Neuronal stem cell (in vitro differentiated cells): ENCODE measurements around the gene PNPLA7.

Experiments
- DNase-seq: peaks from one replicate; pipeline ENCODE4 v3.0.0-alpha.2; 2013; ENCODE audit warnings: low spot score
- H2AFZ ChIP-seq: one replicate; pipeline ENCODE4 v1.6.1; 2013; ENCODE audit warnings: mild to moderate bottlenecking, low read length, inconsistent platforms
- H2AK5ac ChIP-seq: 2 replicates; pipeline ENCODE4 v1.6.1; 2013; ENCODE audit warnings: low read depth, mild to moderate bottlenecking, inconsistent platforms, low read length, moderate library complexity, mixed read lengths
- H2BK120ac ChIP-seq: 2 replicates; pipeline ENCODE4 v1.6.1; 2013; ENCODE audit warnings: low read depth, mild to moderate bottlenecking, inconsistent platforms, low read length, moderate library complexity, mixed read lengths
- H2BK12ac ChIP-seq: one replicate; pipeline ENCODE4 v1.6.1; 2013; ENCODE audit warnings: low read length, inconsistent platforms
- H2BK15ac ChIP-seq: 2 replicates; pipeline ENCODE4 v1.6.1; 2013; ENCODE audit warnings: mild to moderate bottlenecking, low read length, inconsistent platforms, mixed read lengths
- H2BK5ac ChIP-seq: one replicate; pipeline ENCODE4 v1.6.1; 2013; ENCODE audit warnings: inconsistent platforms, mild to moderate bottlenecking, low read length, moderate library complexity
- H3K14ac ChIP-seq: one replicate; pipeline ENCODE4 v1.6.1; 2013; ENCODE audit warnings: low read length, inconsistent platforms
- H3K18ac ChIP-seq: 2 replicates; pipeline ENCODE4 v1.6.1; 2013; ENCODE audit warnings: low read length, inconsistent platforms
- H3K23ac ChIP-seq: 2 replicates; pipeline ENCODE4 v1.6.1; 2013; ENCODE audit warnings: low read depth, mild to moderate bottlenecking, mixed read lengths, low read length, inconsistent platforms; ENCODE audit not compliant: poor library complexity
- H3K27ac ChIP-seq: replicated peaks from 3 replicates; pipeline ENCODE4 v1.5.1; 2013; ENCODE audit warnings: low read length, inconsistent platforms
- H3K27me3 ChIP-seq, 3 experiments: 2 replicates each; pipeline ENCODE4 v1.6.1; 2013; ENCODE audit warnings: low read length in 3 of 3, mild to moderate bottlenecking in 2 of 3, inconsistent platforms in 1 of 3, low read depth in 1 of 3, mixed read lengths in 1 of 3, moderate library complexity in 1 of 3; ENCODE audit not compliant: control insufficient read depth in 3 of 3, insufficient read depth in 3 of 3
- H3K36me3 ChIP-seq, 2 donors: replicated peaks in 1 of 2; 2 replicates each; pipeline ENCODE4 v1.6.1; 2013; ENCODE audit warnings: low read length in 2 of 2; ENCODE audit not compliant: control insufficient read depth in 2 of 2, insufficient read depth in 2 of 2
- H3K4ac ChIP-seq: 2 replicates; pipeline ENCODE4 v1.6.1; 2013; ENCODE audit warnings: inconsistent platforms, mild to moderate bottlenecking, low read length, moderate library complexity
- H3K4me1 ChIP-seq, 2 donors: 1 replicate in 1 of 2; 2 replicates in 1 of 2; pipeline ENCODE4 v1.6.1; 2013; ENCODE audit warnings: low read length in 2 of 2, low read depth in 1 of 2; ENCODE audit not compliant: control insufficient read depth in 2 of 2, insufficient read depth in 1 of 2
- H3K4me2 ChIP-seq: one replicate; pipeline ENCODE4 v1.6.1; 2013; ENCODE audit warnings: mild to moderate bottlenecking, low read length, inconsistent platforms; ENCODE audit not compliant: insufficient read depth, poor library complexity, severe bottlenecking
- H3K4me3 ChIP-seq, 2 donors: 2 replicates each; pipeline ENCODE4 v1.5.1; 2013; ENCODE audit warnings: low read length in 2 of 2, mild to moderate bottlenecking in 2 of 2, inconsistent platforms in 1 of 2, moderate library complexity in 1 of 2
- H3K79me1 ChIP-seq: one replicate; pipeline ENCODE4 v1.6.1; 2013; ENCODE audit warnings: low read depth, mild to moderate bottlenecking, inconsistent platforms, low read length, moderate library complexity
- H3K9ac ChIP-seq: one replicate; pipeline ENCODE4 v1.6.1; 2013; ENCODE audit warnings: mild to moderate bottlenecking, low read depth, low read length, inconsistent platforms; ENCODE audit not compliant: poor library complexity
- H3K9me3 ChIP-seq, 2 donors: replicated peaks in 1 of 2; 2 replicates each; pipeline versions ENCODE3 to v1.6.1; 2013; ENCODE audit warnings: low read length in 2 of 2, mild to moderate bottlenecking in 2 of 2, inconsistent platforms in 1 of 2, low read depth in 1 of 2, mixed read lengths in 1 of 2, moderate library complexity in 1 of 2; ENCODE audit not compliant: control insufficient read depth in 2 of 2, insufficient read depth in 1 of 2
- H4K8ac ChIP-seq: one replicate; pipeline ENCODE4 v1.6.1; 2013; ENCODE audit warnings: low read depth, mild to moderate bottlenecking, inconsistent platforms, low read length, moderate library complexity
- H4K91ac ChIP-seq: one replicate; pipeline ENCODE4 v1.6.1; 2013; ENCODE audit warnings: low read length, low read depth, mild to moderate bottlenecking, inconsistent platforms; ENCODE audit not compliant: poor library complexity
- WGBS, 2 donors: extraction: QIAGEN DNeasy Blood & Tissue Kit; methylation state at CpG; one replicate each; pipeline ENCODE4 v1.1.7; 2013; ENCODE audit warnings: missing lambda C conversion rate in 2 of 2, mixed read lengths in 1 of 2; ENCODE audit not compliant: insufficient read length in 2 of 2, insufficient replicate concordance in 1 of 2; ENCODE audit errors: extremely low coverage in 2 of 2; 5-methylcytosine and 5-hydroxymethylcytosine counted together

The PNPLA7 gene

GRCh38 chr9:137583347-137583746, 33.1 kb upstream of the PNPLA7 start:
- Histone ChIP-seq H3K4me1 (no peaks in the 10 kb centered on the region), H3K4me3 (no peak overlapping the region), H2AK5ac (no peak overlapping the region), H3K23ac (no peak overlapping the region), H3K18ac (no peak overlapping the region), H3K4ac (no peak overlapping the region), H3K27ac (no peak overlapping the region), H3K79me1 (peaks cover 13% of the 10 kb centered on the region), H4K8ac (no peak overlapping the region), H4K91ac (no peak overlapping the region), H2AFZ (no peak overlapping the region), H2BK5ac (no peak overlapping the region), H2BK12ac (no peak overlapping the region), H2BK120ac (no peak overlapping the region), H3K9me3 (no peaks in the 10 kb centered on the region), H3K9ac (no peak overlapping the region), H3K14ac (no peak overlapping the region), H2BK15ac (no peak overlapping the region), H3K27me3 (no peaks in the 10 kb centered on the region), H3K36me3 (peaks cover 58 to 80% of the 10 kb centered on the region in 2 donors), H3K4me2 (no peak overlapping the region)
- no CpG with 5 or more reads among the region's 14 CpGs for WGBS, 2 donors
- DNase-seq, result no peak

GRCh38 chr9:137582286-137582860, 32.2 kb upstream of the PNPLA7 start:
- Histone ChIP-seq H2BK120ac (no peak overlapping the region), H4K91ac (no peak overlapping the region), H4K8ac (no peak overlapping the region), H3K9ac (peak overlapping the region; percentile 54), H3K36me3 (peaks cover 49 to 71% of the 10 kb centered on the region in 2 donors), H3K18ac (no peak overlapping the region), H3K9me3 (no peaks in the 10 kb centered on the region), H2AK5ac (no peak overlapping the region), H3K79me1 (peaks cover 9% of the 10 kb centered on the region), H2AFZ (no peak overlapping the region), H3K4me3 (no peak overlapping the region), H3K27me3 (no peaks in the 10 kb centered on the region), H2BK15ac (no peak overlapping the region), H3K4ac (no peak overlapping the region), H2BK5ac (no peak overlapping the region), H3K4me2 (no peak overlapping the region), H3K23ac (no peak overlapping the region), H3K27ac (no peak overlapping the region), H3K14ac (no peak overlapping the region), H3K4me1 (peaks cover 4 to 6% of the 10 kb centered on the region in 2 donors), H2BK12ac (no peak overlapping the region)
- DNase-seq, result no peak
- WGBS, 2 donors, result no CpG with 5 or more reads among the region's 20 CpGs

- WGBS, 2 donors, result no CpG with 5 or more reads among the region's 22 CpGs
- H3K9me3 ChIP-seq, result no peaks in the 10 kb centered on the region
- H3K4me2 ChIP-seq, result no peak overlapping the region
- no peak overlapping the region for H3K27ac ChIP-seq
- H2BK15ac ChIP-seq, result no peak overlapping the region
- no peak overlapping the region for H2BK120ac ChIP-seq
- no peak for DNase-seq
- H3K27me3 ChIP-seq, result no peaks in the 10 kb centered on the region
- no peak overlapping the region for H2BK12ac ChIP-seq
- H3K79me1 ChIP-seq, result peaks cover 9% of the 10 kb centered on the region
- peaks cover 6 to 8% of the 10 kb centered on the region in 2 donors for H3K4me1 ChIP-seq
- no peak overlapping the region for H2BK5ac ChIP-seq
- H3K36me3 ChIP-seq, result peaks cover 44 to 70% of the 10 kb centered on the region in 2 donors
- H3K23ac ChIP-seq, result peak overlapping the region; percentile 57
- no peak overlapping the region for H3K9ac ChIP-seq
- H4K8ac ChIP-seq, result peak overlapping the region; percentile 30
- H3K14ac ChIP-seq, result no peak overlapping the region
- H4K91ac ChIP-seq, result no peak overlapping the region
- no peak overlapping the region for H2AK5ac ChIP-seq
- no peak overlapping the region for H3K4ac ChIP-seq
- H2AFZ ChIP-seq, result no peak overlapping the region
- no peak overlapping the region for H3K18ac ChIP-seq
- H3K4me3 ChIP-seq, result no peak overlapping the region
These were observed 31.4 kb upstream of the PNPLA7 start for GRCh38 chr9:137581361-137582285.

GRCh38 chr9:137580954-137581322, 30.7 kb upstream of the PNPLA7 start:
- Histone ChIP-seq H2BK5ac (no peak overlapping the region), H3K4ac (no peak overlapping the region), H2AK5ac (no peak overlapping the region), H2AFZ (no peak overlapping the region), H3K9me3 (no peaks in the 10 kb centered on the region), H3K27ac (no peak overlapping the region), H3K23ac (no peak overlapping the region), H2BK12ac (no peak overlapping the region), H3K4me2 (no peak overlapping the region), H3K9ac (no peak overlapping the region), H3K27me3 (no peaks in the 10 kb centered on the region), H2BK120ac (no peak overlapping the region), H4K91ac (no peak overlapping the region), H4K8ac (no peak overlapping the region), H3K14ac (no peak overlapping the region), H3K79me1 (peaks cover 9% of the 10 kb centered on the region), H2BK15ac (no peak overlapping the region), H3K36me3 (peaks cover 39 to 69% of the 10 kb centered on the region in 2 donors), H3K18ac (no peak overlapping the region), H3K4me1 (peaks cover 6 to 8% of the 10 kb centered on the region in 2 donors), H3K4me3 (no peak overlapping the region)
- DNase-seq, result no peak
- WGBS, 2 donors, result no CpG with 5 or more reads among the region's 4 CpGs
